Lower lobe of right lung (tissue), 2 donors: ENCODE measurements around the gene ALOXE3. TPM values are rescaled to one million over a fixed set of nuclear protein-coding genes. Genes with fewer than 3 reads are reported as not detected.

Experiments used
- ATAC-seq, 2 donors: fragments of 200-7000 bp; cut with Tn5 transposase; one replicate each; pipeline ENCODE4 v1.9.1; 2020 to 2022; ENCODE audit warnings: mild to moderate bottlenecking in 2 of 2, moderate library complexity in 2 of 2
- DNase-seq: peaks from one replicate; pipeline ENCODE4 v3.0.0-alpha.2; 2020
- H3K27ac ChIP-seq: fragments of 200-600 bp; one replicate; pipeline ENCODE4 v1.8.0; 2022
- H3K27me3 ChIP-seq: fragments of 200-600 bp; one replicate; pipeline ENCODE4 v1.8.0; 2022; ENCODE audit warnings: low read depth
- H3K36me3 ChIP-seq: fragments of 200-600 bp; one replicate; pipeline ENCODE4 v1.8.0; 2022; ENCODE audit warnings: mild to moderate bottlenecking
- H3K4me1 ChIP-seq: fragments of 200-600 bp; one replicate; pipeline ENCODE4 v1.8.0; 2022
- H3K4me3 ChIP-seq: fragments of 200-600 bp; one replicate; pipeline ENCODE4 v1.8.0; 2022; ENCODE audit warnings: mild to moderate bottlenecking
- H3K9me3 ChIP-seq: fragments of 200-600 bp; one replicate; pipeline ENCODE4 v1.8.0; 2022
- intact Hi-C: fragments of 100-400 bp; cut with DNase I; formaldehyde crosslinking; loops from one replicate; pipeline ENCODE4 v1.11.0; 2022
- total RNA-seq: library from RNA; stranded (reverse); fragmentation: NEBNext Ultra II Directional; extraction: Animal tissue kit (Norgen Biotek cat#: 25700); gene quantifications from one replicate; pipeline ENCODE4 v1.2.1, GENCODE V29; 2021
- TF ChIP-seq, protein P1 (sequence below): fragments of 200-600 bp; IDR thresholded peaks from one replicate; pipeline ENCODE4 v1.8.0; 2022; ENCODE audit warnings: antibody characterized with exemption, mild to moderate bottlenecking
- donor health status: DM: no; HTN: yes; CAD: no; lungs with severe emphysema.

ALOXE3 gene
- total RNA-seq, 1 donor from 2014 or later, result not detected

DNA sequence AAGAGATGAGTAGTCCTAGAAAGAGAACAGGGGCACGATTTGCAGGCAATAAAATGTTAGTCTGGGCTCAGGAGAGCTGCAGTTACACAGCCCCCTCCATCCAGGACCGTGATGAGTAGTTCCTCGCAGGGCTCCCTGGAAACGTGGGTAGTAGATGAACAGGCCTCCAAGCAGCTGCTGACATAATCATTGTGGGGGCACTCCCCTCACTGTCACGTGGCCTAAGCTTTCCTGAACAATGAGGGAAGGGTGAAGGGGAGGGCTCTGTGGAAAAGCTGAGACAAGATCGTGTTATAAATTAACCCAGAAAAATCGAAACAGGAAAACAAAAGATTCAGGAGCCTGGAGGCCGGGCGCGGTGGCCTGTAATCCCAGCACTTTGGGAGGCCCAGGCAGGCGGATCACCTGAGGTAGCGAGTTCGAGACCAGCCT, 35.2 kb upstream of the ALOXE3 start:
- peaks cover 38% of the 10 kb centered on the region for H3K36me3 ChIP-seq
- intact Hi-C loops, result no loop called here
- peaks cover 66% of the 10 kb centered on the region for H3K4me1 ChIP-seq
- H3K27me3 ChIP-seq, result no peaks in the 10 kb centered on the region
- TF ChIP-seq, protein P1, sequence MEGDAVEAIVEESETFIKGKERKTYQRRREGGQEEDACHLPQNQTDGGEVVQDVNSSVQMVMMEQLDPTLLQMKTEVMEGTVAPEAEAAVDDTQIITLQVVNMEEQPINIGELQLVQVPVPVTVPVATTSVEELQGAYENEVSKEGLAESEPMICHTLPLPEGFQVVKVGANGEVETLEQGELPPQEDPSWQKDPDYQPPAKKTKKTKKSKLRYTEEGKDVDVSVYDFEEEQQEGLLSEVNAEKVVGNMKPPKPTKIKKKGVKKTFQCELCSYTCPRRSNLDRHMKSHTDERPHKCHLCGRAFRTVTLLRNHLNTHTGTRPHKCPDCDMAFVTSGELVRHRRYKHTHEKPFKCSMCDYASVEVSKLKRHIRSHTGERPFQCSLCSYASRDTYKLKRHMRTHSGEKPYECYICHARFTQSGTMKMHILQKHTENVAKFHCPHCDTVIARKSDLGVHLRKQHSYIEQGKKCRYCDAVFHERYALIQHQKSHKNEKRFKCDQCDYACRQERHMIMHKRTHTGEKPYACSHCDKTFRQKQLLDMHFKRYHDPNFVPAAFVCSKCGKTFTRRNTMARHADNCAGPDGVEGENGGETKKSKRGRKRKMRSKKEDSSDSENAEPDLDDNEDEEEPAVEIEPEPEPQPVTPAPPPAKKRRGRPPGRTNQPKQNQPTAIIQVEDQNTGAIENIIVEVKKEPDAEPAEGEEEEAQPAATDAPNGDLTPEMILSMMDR, result no peak
- DNase-seq (peak; percentile 81), ATAC-seq (peak; percentile 1 to 29)
- no peaks in the 10 kb centered on the region for H3K9me3 ChIP-seq
- H3K4me3 ChIP-seq, result peak overlapping the region; percentile 73
- H3K27ac ChIP-seq, result peak overlapping the region; percentile 99

DNA sequence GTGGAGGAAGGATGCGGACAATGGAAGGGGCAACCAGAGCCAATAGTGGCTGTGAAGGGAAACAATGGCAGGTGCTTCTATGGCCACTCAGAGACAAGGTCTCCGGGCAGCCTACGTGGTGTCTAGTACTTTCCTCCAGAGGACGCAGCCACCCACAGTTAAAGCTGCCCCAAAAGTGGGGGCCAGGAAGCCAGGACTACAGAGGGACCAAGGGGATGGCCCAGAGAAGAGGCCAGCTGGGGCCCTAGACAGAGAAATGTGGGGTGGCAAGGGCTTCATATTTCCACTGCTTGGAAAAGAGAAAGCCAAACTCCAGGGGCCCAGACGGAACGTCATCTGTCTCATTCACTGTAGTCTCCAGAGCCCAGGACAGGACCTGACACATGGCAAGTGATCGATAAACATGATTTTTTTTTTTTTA, 34.7 kb upstream of the ALOXE3 start:
- H3K36me3 ChIP-seq, result peaks cover 40% of the 10 kb centered on the region
- no peak for ATAC-seq
- TF ChIP-seq, protein P1, result no peak
- H3K27me3 ChIP-seq, result no peaks in the 10 kb centered on the region
- peak; percentile 53 for DNase-seq
- H3K4me1 ChIP-seq, result peaks cover 64% of the 10 kb centered on the region
- H3K9me3 ChIP-seq, result no peaks in the 10 kb centered on the region
- intact Hi-C loops, result no loop called here
- peak overlapping the region; percentile 73 for H3K4me3 ChIP-seq
- H3K27ac ChIP-seq, result peak overlapping the region; percentile 99

DNA sequence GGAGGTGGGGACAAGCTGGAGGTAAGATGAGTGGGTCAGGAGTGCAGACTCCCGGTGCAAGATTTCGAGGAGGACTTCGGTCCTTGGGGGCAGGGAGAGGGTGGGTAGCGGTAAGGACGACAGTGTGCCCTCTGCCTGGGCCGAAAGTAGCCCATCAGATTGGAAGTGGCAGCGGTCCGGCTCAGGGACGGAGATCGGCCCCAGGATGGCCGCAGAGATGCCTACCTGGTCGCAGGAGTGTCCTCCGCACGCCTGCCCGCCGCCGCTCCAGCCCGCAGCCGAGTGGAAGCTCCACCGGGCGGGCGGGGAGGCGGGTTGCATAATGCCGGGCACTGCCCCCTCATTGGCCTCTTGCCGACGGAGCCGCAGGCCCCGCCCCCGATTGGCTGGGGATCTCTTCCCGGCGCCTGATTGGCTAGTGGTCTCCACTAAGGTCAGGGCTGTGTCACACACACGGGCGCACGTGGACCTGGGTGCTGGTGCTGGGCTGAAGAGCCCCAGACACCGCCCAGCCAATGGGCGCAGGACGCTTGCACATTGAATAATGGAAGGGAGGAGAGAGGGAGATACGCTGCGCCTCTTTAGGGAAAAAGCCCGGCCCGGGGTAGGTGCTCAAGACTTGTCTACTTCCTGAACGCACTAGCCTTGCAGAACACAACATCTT, 33.9 kb upstream of the ALOXE3 start, which contains the start of gene PER1:
Gene PER1 (minus strand): TSS at position 293 of the 664 bp plus-strand sequence. CDS start 1,698 bp downstream, outside the sequence.
- ATAC-seq (peak; percentile 67 to 70), DNase-seq (peak; percentile 99)
- no peaks in the 10 kb centered on the region for H3K9me3 ChIP-seq
- intact Hi-C loops, result no loop called here
- H3K4me1 ChIP-seq, result peaks cover 56% of the 10 kb centered on the region
- H3K4me3 ChIP-seq, result peak within 1 kb of the TSS; percentile 73
- peaks cover 48% of the 10 kb centered on the region for H3K36me3 ChIP-seq
- H3K27me3 ChIP-seq, result no peaks in the 10 kb centered on the region
- TF ChIP-seq, protein P1, result no peak
- H3K27ac ChIP-seq, result peak within 1 kb of the TSS; percentile 99

DNA sequence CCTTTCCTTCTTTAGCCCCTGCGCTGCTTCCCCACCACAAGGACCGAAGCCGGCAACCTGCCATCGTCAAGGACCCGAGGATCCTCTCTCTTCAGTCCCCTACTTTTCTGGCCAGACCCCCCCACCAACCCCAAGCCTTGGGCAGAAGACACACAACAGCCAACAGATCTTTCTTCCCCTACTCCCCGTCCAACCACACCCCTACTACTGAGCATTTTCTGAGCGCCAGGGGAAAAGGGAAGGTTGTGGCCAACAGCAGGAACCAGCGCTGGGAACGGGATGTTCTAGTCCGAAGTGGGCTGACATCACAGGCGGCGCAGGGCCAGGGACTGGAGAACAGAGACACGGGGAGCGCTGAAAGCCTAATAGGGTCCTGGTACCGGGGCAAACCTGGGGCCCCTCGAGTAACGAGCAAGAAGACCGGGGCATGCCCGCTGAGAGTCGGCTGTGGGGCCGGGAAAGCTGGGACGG, 33.4 kb upstream of the ALOXE3 start:
- Histone ChIP-seq H3K27ac (peak overlapping the region; percentile 99), H3K27me3 (no peaks in the 10 kb centered on the region), H3K4me3 (peak overlapping the region; percentile 73), H3K4me1 (peaks cover 51% of the 10 kb centered on the region), H3K9me3 (no peaks in the 10 kb centered on the region), H3K36me3 (peaks cover 54% of the 10 kb centered on the region)
- peak; percentile 1 to 18 for ATAC-seq
- DNase-seq, result peak; percentile 94
- intact Hi-C loops, result no loop called here
- TF ChIP-seq, protein P1, result no peak

DNA sequence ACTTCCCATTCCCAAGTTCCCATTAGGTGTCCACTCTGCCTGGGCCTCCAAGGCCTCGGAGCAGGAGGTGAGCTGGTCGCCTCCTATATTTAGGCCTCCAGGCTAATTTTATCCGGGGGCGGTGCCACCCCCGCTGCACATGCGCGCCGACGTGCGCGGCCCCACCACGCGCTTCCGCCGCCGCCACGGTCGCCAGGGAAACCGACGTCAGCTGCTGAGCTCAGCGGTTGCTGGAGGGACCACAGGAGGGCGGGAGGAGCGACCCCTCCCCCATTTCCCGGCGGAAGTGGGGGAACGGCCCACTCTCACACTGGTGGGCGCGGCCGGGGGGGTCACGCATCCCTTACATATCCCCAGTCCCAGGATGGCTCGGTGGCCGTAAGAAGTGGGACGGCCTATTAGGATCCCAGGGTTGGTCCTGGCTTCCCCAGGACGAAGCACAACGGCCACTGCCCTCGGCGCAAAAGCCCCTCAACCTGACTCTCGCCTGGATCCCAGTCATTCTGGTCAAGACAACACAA, 32.9 kb upstream of the ALOXE3 start:
- H3K4me1 ChIP-seq, result peaks cover 51% of the 10 kb centered on the region
- peaks cover 59% of the 10 kb centered on the region for H3K36me3 ChIP-seq
- H3K9me3 ChIP-seq, result no peaks in the 10 kb centered on the region
- ATAC-seq, result peak; percentile 41 to 44
- H3K4me3 ChIP-seq, result peak overlapping the region; percentile 73
- peak; percentile 93 for DNase-seq
- peak overlapping the region; percentile 99 for H3K27ac ChIP-seq
- intact Hi-C loops, result no loop called here
- TF ChIP-seq, protein P1, result no peak
- no peaks in the 10 kb centered on the region for H3K27me3 ChIP-seq
